ENCODE measurements around the gene ATXN7.

ATXN7 gene

DNA sequence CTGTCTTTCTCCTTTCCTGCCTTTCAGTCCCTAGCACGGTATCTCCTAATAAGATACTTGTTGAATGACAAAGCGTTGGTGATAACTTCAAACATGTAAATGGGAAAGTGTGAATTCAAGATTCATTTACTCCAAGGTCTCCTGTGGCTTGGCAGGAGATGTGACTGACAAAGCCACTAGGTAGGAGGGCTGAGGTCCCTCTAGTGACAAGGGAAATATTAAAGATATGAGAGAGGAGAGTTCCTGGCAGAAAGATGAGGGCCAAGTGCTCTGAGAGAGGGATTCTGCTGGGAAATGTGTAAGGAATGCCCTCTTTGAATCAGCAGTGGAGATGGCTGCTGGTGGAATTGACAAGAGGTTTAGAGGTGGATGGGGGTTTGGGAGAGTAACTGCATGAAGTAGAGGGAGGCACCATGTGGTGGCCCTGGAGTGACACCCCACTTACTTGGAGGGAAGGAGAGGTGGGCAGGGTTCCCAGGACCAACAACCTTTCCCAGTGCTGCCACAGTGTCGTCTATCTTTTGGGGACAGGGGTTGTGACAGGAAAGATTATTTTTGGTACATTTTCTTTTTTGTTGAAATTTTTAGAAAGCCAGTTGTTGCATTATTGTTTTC, 91.5 kb downstream of the ATXN7 start:
- Histone ChIP-seq H3K27ac (ENCODE audit: low read depth, low read length) (peak overlapping the region; percentile 2), H3K27me3 (ENCODE audit: insufficient read depth, low read length, poor library complexity) (no peaks in the 10 kb centered on the region), H4K8ac (ENCODE audit: low read depth, low read length) (no peak overlapping the region), H3K4me1 (ENCODE audit: control insufficient read depth, low read depth, low read length) (peaks cover 19% of the 10 kb centered on the region), H3K56ac (ENCODE audit: low read length) (peak overlapping the region; percentile 11), H3K79me1 (ENCODE audit: low read length) (peaks cover 3% of the 10 kb centered on the region), H3K79me2 (ENCODE audit: control insufficient read depth, insufficient read depth, low read length) (no peaks in the 10 kb centered on the region), H3K4ac (ENCODE audit: low read depth, low read length) (no peak overlapping the region), H3K18ac (ENCODE audit: low read length) (no peak overlapping the region), H3K9ac (ENCODE audit: low read length) (no peak overlapping the region), H2AK5ac (ENCODE audit: low read length) (no peak overlapping the region), H3K23ac (ENCODE audit: low read length) (no peak overlapping the region), H2BK120ac (ENCODE audit: low read depth, low read length) (no peak overlapping the region), H3K4me3 (ENCODE audit: low read length) (no peak overlapping the region), H3K4me2 (ENCODE audit: low read length) (no peak overlapping the region), H3K36me3 (ENCODE audit: control insufficient read depth, insufficient read depth, low read length) (no peaks in the 10 kb centered on the region), H2BK5ac (ENCODE audit: low read length) (no peak overlapping the region), H4K5ac (ENCODE audit: low read length) (no peak overlapping the region), H2BK15ac (replicated peaks; ENCODE audit: low read depth) (no peak overlapping the region)
- DNase-seq, result peak; percentile 86
- WGBS (ENCODE audit: extremely low coverage, insufficient coverage, low lambda C conversion rate), result no CpG with 5 or more reads among the region's 3 CpGs

DNA sequence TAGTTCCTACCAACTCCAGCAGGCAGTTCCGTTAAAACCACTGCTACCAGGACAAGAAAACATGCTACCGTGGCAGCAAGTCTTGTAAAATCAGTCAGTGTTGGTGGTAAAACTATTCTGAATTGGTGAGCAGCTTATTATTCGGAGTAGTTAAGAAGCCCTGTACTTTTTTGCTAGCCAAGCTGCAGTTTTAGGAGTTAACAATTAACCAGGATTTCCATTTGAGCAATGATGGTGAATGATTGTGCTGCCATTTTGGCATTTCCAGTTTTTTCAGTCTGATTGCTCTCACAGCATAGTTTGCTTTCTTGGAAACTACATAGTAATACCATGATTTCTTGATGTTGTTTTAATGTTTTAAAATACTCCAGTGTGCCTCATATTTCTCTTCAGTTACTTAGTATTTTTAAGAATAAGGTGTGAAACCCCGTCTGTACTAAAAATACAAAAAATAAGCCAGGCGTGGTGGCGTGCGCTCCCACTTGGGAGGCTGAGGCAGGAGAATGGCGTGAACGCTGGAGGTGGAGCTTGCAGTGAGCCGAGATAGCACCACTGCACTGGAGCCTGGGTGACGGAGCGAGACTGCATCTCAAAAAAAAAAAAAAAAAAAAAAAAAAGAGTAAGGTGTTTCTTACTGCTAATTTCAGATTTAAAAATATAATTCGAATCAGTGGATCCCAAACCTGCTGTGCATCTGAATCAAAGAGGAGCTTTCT, 92.3 kb downstream of the ATXN7 start:
- no peak for DNase-seq
- Histone ChIP-seq H2AK5ac (ENCODE audit: low read length) (no peak overlapping the region), H2BK120ac (ENCODE audit: low read depth, low read length) (no peak overlapping the region), H3K18ac (ENCODE audit: low read length) (no peak overlapping the region), H3K79me1 (ENCODE audit: low read length) (peaks cover 3% of the 10 kb centered on the region), H4K8ac (ENCODE audit: low read depth, low read length) (no peak overlapping the region), H3K27ac (ENCODE audit: low read depth, low read length) (no peak overlapping the region), H3K4me1 (ENCODE audit: control insufficient read depth, low read depth, low read length) (peaks cover 19% of the 10 kb centered on the region), H3K4me2 (ENCODE audit: low read length) (no peak overlapping the region), H3K4me3 (ENCODE audit: low read length) (no peak overlapping the region), H3K56ac (ENCODE audit: low read length) (no peak overlapping the region), H2BK5ac (ENCODE audit: low read length) (no peak overlapping the region), H4K5ac (ENCODE audit: low read length) (no peak overlapping the region), H3K79me2 (ENCODE audit: control insufficient read depth, insufficient read depth, low read length) (no peaks in the 10 kb centered on the region), H2BK15ac (replicated peaks; ENCODE audit: low read depth) (no peak overlapping the region), H3K27me3 (ENCODE audit: insufficient read depth, low read length, poor library complexity) (no peaks in the 10 kb centered on the region), H3K36me3 (ENCODE audit: control insufficient read depth, insufficient read depth, low read length) (no peaks in the 10 kb centered on the region), H3K4ac (ENCODE audit: low read depth, low read length) (no peak overlapping the region), H3K9ac (ENCODE audit: low read length) (no peak overlapping the region), H3K23ac (ENCODE audit: low read length) (no peak overlapping the region)
- WGBS (ENCODE audit: extremely low coverage, insufficient coverage, low lambda C conversion rate), result no CpG with 5 or more reads among the region's 13 CpGs

- Histone ChIP-seq H3K36me3 (ENCODE audit: control insufficient read depth, insufficient read depth, low read length) (no peaks in the 10 kb centered on the region), H3K79me2 (ENCODE audit: control insufficient read depth, insufficient read depth, low read length) (no peaks in the 10 kb centered on the region), H2AK5ac (ENCODE audit: low read length) (no peak overlapping the region), H2BK120ac (ENCODE audit: low read depth, low read length) (no peak overlapping the region), H4K8ac (ENCODE audit: low read depth, low read length) (no peak overlapping the region), H3K4me3 (ENCODE audit: low read length) (no peak overlapping the region), H3K18ac (ENCODE audit: low read length) (no peak overlapping the region), H3K79me1 (ENCODE audit: low read length) (peaks cover 2% of the 10 kb centered on the region), H3K4me1 (ENCODE audit: control insufficient read depth, low read depth, low read length) (peaks cover 17% of the 10 kb centered on the region), H3K23ac (ENCODE audit: low read length) (no peak overlapping the region), H4K5ac (ENCODE audit: low read length) (no peak overlapping the region), H3K56ac (ENCODE audit: low read length) (no peak overlapping the region), H3K27me3 (ENCODE audit: insufficient read depth, low read length, poor library complexity) (no peaks in the 10 kb centered on the region), H3K4me2 (ENCODE audit: low read length) (no peak overlapping the region), H2BK15ac (replicated peaks; ENCODE audit: low read depth) (no peak overlapping the region), H3K4ac (ENCODE audit: low read depth, low read length) (no peak overlapping the region), H3K9ac (ENCODE audit: low read length) (no peak overlapping the region), H2BK5ac (ENCODE audit: low read length) (no peak overlapping the region), H3K27ac (ENCODE audit: low read depth, low read length) (no peak overlapping the region)
- no CpG with 5 or more reads among the region's 3 CpGs for WGBS (ENCODE audit: extremely low coverage, insufficient coverage, low lambda C conversion rate)
- DNase-seq, result no peak
Measured at GRCh38 chr3:63959146-63959545, 95.5 kb downstream of the ATXN7 start.

GRCh38 chr3:63960048-63960711, 96.5 kb downstream of the ATXN7 start:
- H3K4me3 ChIP-seq (ENCODE audit: low read length), result no peak overlapping the region
- peaks cover 20% of the 10 kb centered on the region for H3K4me1 ChIP-seq (ENCODE audit: control insufficient read depth, low read depth, low read length)
- peak; percentile 68 for DNase-seq

DNA sequence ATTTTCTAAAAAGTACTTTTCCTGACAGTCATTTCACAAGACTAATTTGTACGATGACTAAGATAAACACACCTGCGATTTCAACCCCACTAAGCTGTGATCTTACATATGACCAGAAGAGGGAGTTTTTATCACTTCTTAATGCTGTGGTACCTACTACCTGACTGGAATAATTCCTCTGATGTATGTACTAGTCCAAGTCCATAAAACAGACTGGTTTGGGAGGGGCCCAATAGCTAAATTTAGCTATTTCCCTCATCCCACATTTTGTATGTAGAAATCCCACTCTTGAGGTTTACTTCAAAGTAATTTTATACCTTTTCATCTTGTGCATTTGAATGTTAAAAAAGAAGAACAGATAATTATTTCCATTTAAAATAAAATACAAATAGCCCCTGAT, 98.2 kb downstream of the ATXN7 start:
- H3K4me3 ChIP-seq (ENCODE audit: low read length), result no peak overlapping the region
- no peak overlapping the region for H2BK15ac ChIP-seq (replicated peaks; ENCODE audit: low read depth)
- no peak overlapping the region for H3K4me2 ChIP-seq (ENCODE audit: low read length)
- no peak overlapping the region for H3K56ac ChIP-seq (ENCODE audit: low read length)
- no peak overlapping the region for H4K5ac ChIP-seq (ENCODE audit: low read length)
- H2BK120ac ChIP-seq (ENCODE audit: low read depth, low read length), result no peak overlapping the region
- no peak overlapping the region for H4K8ac ChIP-seq (ENCODE audit: low read depth, low read length)
- no peak overlapping the region for H3K27ac ChIP-seq (ENCODE audit: low read depth, low read length)
- H3K23ac ChIP-seq (ENCODE audit: low read length), result no peak overlapping the region
- peak; percentile 70 for DNase-seq
- H2AK5ac ChIP-seq (ENCODE audit: low read length), result no peak overlapping the region
- no peaks in the 10 kb centered on the region for H3K79me2 ChIP-seq (ENCODE audit: control insufficient read depth, insufficient read depth, low read length)
- H3K27me3 ChIP-seq (ENCODE audit: insufficient read depth, low read length, poor library complexity), result no peaks in the 10 kb centered on the region
- peaks cover 14% of the 10 kb centered on the region for H3K4me1 ChIP-seq (ENCODE audit: control insufficient read depth, low read depth, low read length)
- WGBS (ENCODE audit: extremely low coverage, insufficient coverage, low lambda C conversion rate), result no CpG with 5 or more reads among the region's 2 CpGs
- H2BK5ac ChIP-seq (ENCODE audit: low read length), result no peak overlapping the region
- H3K4ac ChIP-seq (ENCODE audit: low read depth, low read length), result no peak overlapping the region
- peaks cover 2% of the 10 kb centered on the region for H3K79me1 ChIP-seq (ENCODE audit: low read length)
- H3K9ac ChIP-seq (ENCODE audit: low read length), result no peak overlapping the region
- no peak overlapping the region for H3K18ac ChIP-seq (ENCODE audit: low read length)
- H3K36me3 ChIP-seq (ENCODE audit: control insufficient read depth, insufficient read depth, low read length), result no peaks in the 10 kb centered on the region

More at GRCh38 chr3:63960048-63960711, 96.5 kb downstream of the ATXN7 start:
- no peaks in the 10 kb centered on the region for H3K27me3 ChIP-seq (ENCODE audit: insufficient read depth, low read length, poor library complexity)
- no peaks in the 10 kb centered on the region for H3K36me3 ChIP-seq (ENCODE audit: control insufficient read depth, insufficient read depth, low read length)
- no peaks in the 10 kb centered on the region for H3K79me2 ChIP-seq (ENCODE audit: control insufficient read depth, insufficient read depth, low read length)
- no peak overlapping the region for H3K27ac ChIP-seq (ENCODE audit: low read depth, low read length)
- H4K8ac ChIP-seq (ENCODE audit: low read depth, low read length), result no peak overlapping the region
- H3K4me2 ChIP-seq (ENCODE audit: low read length), result no peak overlapping the region
- H3K56ac ChIP-seq (ENCODE audit: low read length), result no peak overlapping the region
- H3K9ac ChIP-seq (ENCODE audit: low read length), result no peak overlapping the region
- no peak overlapping the region for H4K5ac ChIP-seq (ENCODE audit: low read length)
- no peak overlapping the region for H3K4ac ChIP-seq (ENCODE audit: low read depth, low read length)
- H3K79me1 ChIP-seq (ENCODE audit: low read length), result peaks cover 2% of the 10 kb centered on the region
- H2BK5ac ChIP-seq (ENCODE audit: low read length), result no peak overlapping the region
- H3K18ac ChIP-seq (ENCODE audit: low read length), result no peak overlapping the region
- WGBS (ENCODE audit: extremely low coverage, insufficient coverage, low lambda C conversion rate), result no CpG with 5 or more reads among the region's 6 CpGs
- no peak overlapping the region for H2BK15ac ChIP-seq (replicated peaks; ENCODE audit: low read depth)
- no peak overlapping the region for H3K23ac ChIP-seq (ENCODE audit: low read length)
- H2BK120ac ChIP-seq (ENCODE audit: low read depth, low read length), result no peak overlapping the region
- no peak overlapping the region for H2AK5ac ChIP-seq (ENCODE audit: low read length)

Measured in mesendoderm (in vitro differentiated cells).